K562 (cell line): ENCODE results near the gene CYRIA. TPM values are rescaled to one million over a fixed set of nuclear protein-coding genes. Genes with fewer than 3 reads are reported as not detected.

Source experiments
- ATAC-seq: fragments of 200-7000 bp; cut with Tn5 transposase; 3 replicates; pipeline ENCODE4 v1.9.1; 2020; ENCODE audit warnings: moderate library complexity
- BruUV-seq: library from RNA; stranded (reverse); fragments of 400-500 nt; replicated peaks from 2 replicates; lab custom pipeline; 2021; lab: Mats Ljungman, UMichigan
- CTCF ChIA-PET: fragments of 300-600 bp; formaldehyde crosslinking; extraction: SDS; loops from one replicate; lab custom pipeline; 2021; ENCODE audit warnings: low intra/inter-chr PET ratio; lab: Yijun Ruan, JAX
- POLR2A ChIA-PET: fragments of 300-600, 350-650 bp; sonication (Branson Sonifier 250); formaldehyde crosslinking; extraction: SDS; loops from one replicate; lab custom pipeline; 2021; ENCODE audit warnings: antibody characterized with exemption, inconsistent platforms; lab: Yijun Ruan, JAX
- DNase-seq, 4 experiments: peaks; one replicate each; pipeline versions ENCODE4 v3.0.0 to v3.0.0-alpha.2; 2011 to 2018; ENCODE audit warnings: low spot score in 3 of 4, mixed read lengths in 3 of 4; ENCODE audit errors: extremely low read depth in 1 of 4
- FAIRE-seq: peaks from 2 replicates; lab custom pipeline; 2011; peaks lifted over from hg19 to GRCh38; lab: Jason Lieb, UNC
- H2AFZ ChIP-seq: 2 replicates; pipeline ENCODE4 v1.6.0; 2011; ENCODE audit warnings: low read depth, low read length, control low read depth, inconsistent platforms
- H3K27ac ChIP-seq: fragments of 200-600 bp; 3 replicates; pipeline ENCODE4 v1.8.0; 2011; ENCODE audit warnings: low read depth, mild to moderate bottlenecking, control low read depth, inconsistent platforms, low read length, moderate library complexity, mixed read lengths; ENCODE audit errors: extremely low read depth
- H3K27me3 ChIP-seq, 2 experiments: fragments of 300-600 bp in 1 of 2; 2 replicates in 1 of 2; 3 replicates in 1 of 2; pipeline versions ENCODE4 v1.6.0 to v1.8.0; 2011; ENCODE audit warnings: inconsistent platforms in 2 of 2, low read length in 2 of 2, mild to moderate bottlenecking in 1 of 2, mixed read lengths in 1 of 2, moderate library complexity in 1 of 2; ENCODE audit not compliant: control insufficient read depth in 2 of 2, insufficient read depth in 2 of 2
- H3K36me3 ChIP-seq: fragments of 300-600 bp; 3 replicates; pipeline ENCODE4 v1.8.0; 2011; ENCODE audit warnings: mild to moderate bottlenecking, low read length, inconsistent platforms; ENCODE audit not compliant: control insufficient read depth, insufficient read depth
- H3K4me1 ChIP-seq, 2 experiments: fragments of 200-600 bp in 1 of 2; replicated peaks in 1 of 2; 2 replicates in 1 of 2; 3 replicates in 1 of 2; pipeline versions ENCODE4 v1.5.1 to v1.8.0; 2011; ENCODE audit warnings: inconsistent platforms in 2 of 2, low read length in 2 of 2, mild to moderate bottlenecking in 1 of 2, mixed read lengths in 1 of 2, moderate library complexity in 1 of 2; ENCODE audit not compliant: control insufficient read depth in 2 of 2, insufficient read depth in 2 of 2
- H3K4me2 ChIP-seq: 2 replicates; pipeline ENCODE4 v1.6.1; 2011; ENCODE audit warnings: low read length, control low read depth, inconsistent platforms, mixed read lengths; ENCODE audit not compliant: insufficient read depth
- H3K4me3 ChIP-seq: fragments of 200-600 bp; sonication (generic), shearing (Covaris generic); 2 replicates; pipeline ENCODE4 v1.5.1; 2016; ENCODE audit warnings: control low read depth, inconsistent platforms
- H3K79me2 ChIP-seq: fragments of 200-600 bp; 3 replicates; pipeline ENCODE4 v1.8.0; 2011; ENCODE audit warnings: low read length, inconsistent platforms; ENCODE audit not compliant: control insufficient read depth, insufficient read depth
- H3K9ac ChIP-seq, 2 experiments: 2 replicates each; pipeline versions ENCODE4 v1.6.0 to v1.6.1; 2011; ENCODE audit warnings: low read depth in 2 of 2, low read length in 2 of 2, control low read depth in 1 of 2, inconsistent platforms in 1 of 2, mild to moderate bottlenecking in 1 of 2, mixed read lengths in 1 of 2; ENCODE audit not compliant: insufficient read depth in 1 of 2
- H3K9me1 ChIP-seq: one replicate; pipeline ENCODE4 v1.6.0; 2011; ENCODE audit warnings: inconsistent platforms, mild to moderate bottlenecking, low read length, moderate library complexity; ENCODE audit not compliant: control insufficient read depth, insufficient read depth
- H3K9me3 ChIP-seq: replicated peaks from 2 replicates; pipeline ENCODE4 v1.5.1; 2011; ENCODE audit warnings: low read depth, low read length, inconsistent platforms; ENCODE audit not compliant: control insufficient read depth, insufficient read depth
- H4K20me1 ChIP-seq: replicated peaks from 2 replicates; pipeline ENCODE4 v1.6.1; 2011; ENCODE audit warnings: low read length, inconsistent platforms, mixed read lengths; ENCODE audit not compliant: control insufficient read depth, insufficient read depth
- CBFA2T3 ChIP-seq: fragments of 450-650 bp; IDR thresholded peaks from 2 replicates; pipeline ENCODE4 v1.6.1; 2017
- ELF1 ChIP-seq: fragments of 200-800 bp; sonication (Bioruptor generic); IDR thresholded peaks from 2 replicates; pipeline ENCODE4 v1.6.1; 2016; ENCODE audit warnings: missing genetic modification characterization, missing compliant biosample characterization
- SETDB1 ChIP-seq: IDR thresholded peaks from one replicate; pipeline ENCODE4 v1.6.1; 2012; ENCODE audit warnings: low read length, control low read depth, inconsistent platforms
- ZNF174 ChIP-seq: fragments of 250-450 bp; sonication (Bioruptor Pico); IDR thresholded peaks from 2 replicates; pipeline ENCODE4 v1.4.0; 2020; ENCODE audit warnings: mild to moderate bottlenecking
- ZNF445 ChIP-seq: fragments of 250-450 bp; sonication (Bioruptor Pico); IDR thresholded peaks from 2 replicates; pipeline ENCODE4 v1.4.0; 2020; ENCODE audit warnings: low read depth, mild to moderate bottlenecking, moderate library complexity
- WGBS: fragments of 100-300 bp; shearing (Covaris generic); methylation state at CpG from one replicate; pipeline ENCODE4 v1.1.6; 2016; ENCODE audit warnings: low coverage, mixed read lengths; ENCODE audit not compliant: insufficient coverage; ENCODE audit errors: missing lambda C conversion rate; 5-methylcytosine and 5-hydroxymethylcytosine counted together
- in situ Hi-C: fragments of 300-500 bp; cut with MboI; formaldehyde crosslinking; loops from 4 replicates; pipeline ENCODE4 v1.15.0; 2018; ENCODE audit warnings: inconsistent platforms, mixed read lengths
- intact Hi-C: fragments of 100-400 bp; cut with micrococcal nuclease; formaldehyde crosslinking; loops from 2 replicates; pipeline ENCODE4 v1.14.2; 2022
- polyA plus RNA-seq, 8 experiments: library from polyadenylated mRNA; depleted of rRNA in 4 of 8; stranded (reverse) in 5 of 8; unstranded in 3 of 8; fragments of >200 nt; fragmentation: Nextera tagmentation in 2 of 8; fragmentation: Illumina TruSeq in 1 of 8; extraction: Ambion mirVana in 2 of 8; extraction: Trizol in 1 of 8; gene quantifications; 2 replicates each; pipeline versions ENCODE4 v1.2.1 to v1.2.3, GENCODE V29; 2011 to 2014; ENCODE audit warnings: inconsistent platforms in 1 of 8, missing spikeins in 1 of 8
- total RNA-seq, 7 experiments: library from RNA; depleted of rRNA in 6 of 7; stranded (reverse); fragments of >200 nt in 6 of 7; fragmentation: Illumina TruSeq in 2 of 7; extraction: Trizol in 2 of 7; gene quantifications; 2 replicates each; pipeline versions ENCODE4 v1.2.1 to v1.2.3, GENCODE V29; 2011 to 2021; ENCODE audit warnings: low replicate concordance in 1 of 7
- TF ChIP-seq, protein P1 (sequence below), 2 experiments: fragments of 450-650 bp in 1 of 2; sonication (generic) in 1 of 2; formaldehyde crosslinking; conservative IDR thresholded peaks; 2 replicates each; pipeline versions ENCODE4 v1.4.0 to v1.8.1; 2020 to 2022; ENCODE audit warnings: mild to moderate bottlenecking in 1 of 2, missing genetic modification reagents in 1 of 2
- TF ChIP-seq, protein P2 (sequence below): IDR thresholded peaks from 2 replicates; pipeline ENCODE4 v1.6.1; 2016; ENCODE audit warnings: missing genetic modification characterization, missing compliant biosample characterization

The CYRIA gene
- total and polyA plus RNA-seq, 9 of the 15 experiments (the other 6 are each of a cell fraction or from before 2014, with no cell fraction given) = 0.84 to 5.6 (median 3.0) TPM

DNA sequence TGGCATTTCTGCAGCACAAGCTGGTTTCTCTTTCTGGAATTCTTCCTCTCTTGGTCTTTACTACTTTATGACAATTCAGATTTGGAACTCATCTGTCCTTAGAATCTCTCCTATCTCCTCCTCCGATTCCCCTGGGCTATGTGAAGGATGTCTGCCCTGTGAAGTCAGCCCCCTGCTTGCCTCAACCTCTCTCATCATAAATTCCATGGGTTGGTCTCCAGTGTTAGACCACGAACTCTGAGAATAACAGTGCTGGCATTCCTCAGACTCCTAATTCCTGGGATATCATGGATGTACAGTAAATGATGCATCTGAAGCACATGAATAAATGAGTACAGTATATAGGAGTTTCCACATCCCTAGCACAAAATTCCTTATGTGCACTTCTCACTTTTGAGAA lies 21.0 kb upstream of the CYRIA start:
- TF ChIP-seq ELF1 (tag) (no peak), ZNF174 (CRISPR knock-in tag) (no peak), CBFA2T3 (no peak), SETDB1 (no peak)
- TF ChIP-seq, protein P1, sequence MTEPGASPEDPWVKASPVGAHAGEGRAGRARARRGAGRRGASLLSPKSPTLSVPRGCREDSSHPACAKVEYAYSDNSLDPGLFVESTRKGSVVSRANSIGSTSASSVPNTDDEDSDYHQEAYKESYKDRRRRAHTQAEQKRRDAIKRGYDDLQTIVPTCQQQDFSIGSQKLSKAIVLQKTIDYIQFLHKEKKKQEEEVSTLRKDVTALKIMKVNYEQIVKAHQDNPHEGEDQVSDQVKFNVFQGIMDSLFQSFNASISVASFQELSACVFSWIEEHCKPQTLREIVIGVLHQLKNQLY (CRISPR knock-in tag; conservative IDR thresholded peaks at IDR 0.05) = no peak
- Histone ChIP-seq H4K20me1 (no peaks in the 10 kb centered on the region), H3K36me3 (no peaks in the 10 kb centered on the region), H2AFZ (no peak overlapping the region), H3K27me3 (peaks cover 6 to 36% of the 10 kb centered on the region in 2 experiments; a peak in 3 of 5 replicates), H3K9ac (no peak overlapping the region), H3K9me3 (no peaks in the 10 kb centered on the region), H3K4me3 (no peak overlapping the region), H3K9me1 (no peaks in the 10 kb centered on the region), H3K4me2 (no peak overlapping the region), H3K27ac (no peak overlapping the region), H3K79me2 (no peaks in the 10 kb centered on the region), H3K4me1 (no peaks in the 10 kb centered on the region)
- WGBS = 3% methylated on average over 2 of the region's 2 CpGs
- ChIA-PET CTCF (interaction anchor here (0.8 kb wide), 1 partner anchor 16 kb away, joined by 3 read pairs; no protein-coding TSS in a partner anchor), POLR2A (no interaction called here)
- DNase-seq = no peak
- no TSS peak for BruUV-seq
- ATAC-seq = no peak
- in situ Hi-C loops (no loop called here), intact Hi-C loops (no loop called here)
- no peak for FAIRE-seq

DNA sequence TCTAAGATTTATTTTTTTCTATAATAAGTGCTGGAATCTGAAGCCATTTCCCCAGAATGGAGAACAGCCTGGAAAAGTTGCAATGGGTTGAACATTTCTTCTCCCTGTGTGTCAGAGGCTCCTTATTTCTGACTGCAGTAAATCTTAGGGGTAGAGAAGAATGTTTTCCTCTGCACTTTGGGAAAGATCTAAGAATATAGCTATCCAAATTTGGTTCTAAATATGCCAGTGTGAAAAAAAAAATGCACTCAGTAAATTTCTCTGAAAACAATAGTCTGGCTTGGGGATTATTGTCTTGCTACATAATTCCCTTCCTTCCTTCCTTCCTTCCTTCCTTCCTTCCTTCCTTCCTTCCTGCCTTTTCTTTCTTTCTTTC lies 19.7 kb upstream of the CYRIA start:
- intact Hi-C loops = no loop called here
- no peak overlapping the region for H3K4me3 ChIP-seq
- DNase-seq (no peak), ATAC-seq (no peak)
- no TSS peak for BruUV-seq
- no peak overlapping the region for H3K9ac ChIP-seq
- H3K4me1 ChIP-seq = no peaks in the 10 kb centered on the region
- no peaks in the 10 kb centered on the region for H3K79me2 ChIP-seq
- TF ChIP-seq ZNF445 (CRISPR knock-in tag) = no peak
- TF ChIP-seq, protein P2, sequence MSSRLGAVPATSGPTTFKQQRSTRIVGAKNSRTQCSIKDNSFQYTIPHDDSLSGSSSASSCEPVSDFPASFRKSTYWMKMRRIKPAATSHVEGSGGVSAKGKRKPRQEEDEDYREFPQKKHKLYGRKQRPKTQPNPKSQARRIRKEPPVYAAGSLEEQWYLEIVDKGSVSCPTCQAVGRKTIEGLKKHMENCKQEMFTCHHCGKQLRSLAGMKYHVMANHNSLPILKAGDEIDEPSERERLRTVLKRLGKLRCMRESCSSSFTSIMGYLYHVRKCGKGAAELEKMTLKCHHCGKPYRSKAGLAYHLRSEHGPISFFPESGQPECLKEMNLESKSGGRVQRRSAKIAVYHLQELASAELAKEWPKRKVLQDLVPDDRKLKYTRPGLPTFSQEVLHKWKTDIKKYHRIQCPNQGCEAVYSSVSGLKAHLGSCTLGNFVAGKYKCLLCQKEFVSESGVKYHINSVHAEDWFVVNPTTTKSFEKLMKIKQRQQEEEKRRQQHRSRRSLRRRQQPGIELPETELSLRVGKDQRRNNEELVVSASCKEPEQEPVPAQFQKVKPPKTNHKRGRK (tag) = peak; percentile 53; the same call in 1 of the 2 replicates
- TF ChIP-seq, all 486 proteins: peak for 1
- H3K4me2 ChIP-seq = no peak overlapping the region
- H3K27ac ChIP-seq = no peak overlapping the region
- H3K9me3 ChIP-seq = no peaks in the 10 kb centered on the region
- H3K36me3 ChIP-seq = no peaks in the 10 kb centered on the region
- CTCF ChIA-PET = no interaction called here
- in situ Hi-C loops = no loop called here
- no peaks in the 10 kb centered on the region for H3K9me1 ChIP-seq
- no peaks in the 10 kb centered on the region for H4K20me1 ChIP-seq
- no peak overlapping the region for H2AFZ ChIP-seq
- H3K27me3 ChIP-seq = peaks cover 6 to 36% of the 10 kb centered on the region in 2 experiments; a peak in 3 of 5 replicates
- POLR2A ChIA-PET = no interaction called here
- no peak for FAIRE-seq
